Measurements from ENCODE around the gene LAMC1.
"Not testable (repeated sequence)": the region's sequence is repeated elsewhere in the genome, so short reads cannot be mapped to it uniquely, and the experiment has no call there.

The LAMC1 gene

DNA sequence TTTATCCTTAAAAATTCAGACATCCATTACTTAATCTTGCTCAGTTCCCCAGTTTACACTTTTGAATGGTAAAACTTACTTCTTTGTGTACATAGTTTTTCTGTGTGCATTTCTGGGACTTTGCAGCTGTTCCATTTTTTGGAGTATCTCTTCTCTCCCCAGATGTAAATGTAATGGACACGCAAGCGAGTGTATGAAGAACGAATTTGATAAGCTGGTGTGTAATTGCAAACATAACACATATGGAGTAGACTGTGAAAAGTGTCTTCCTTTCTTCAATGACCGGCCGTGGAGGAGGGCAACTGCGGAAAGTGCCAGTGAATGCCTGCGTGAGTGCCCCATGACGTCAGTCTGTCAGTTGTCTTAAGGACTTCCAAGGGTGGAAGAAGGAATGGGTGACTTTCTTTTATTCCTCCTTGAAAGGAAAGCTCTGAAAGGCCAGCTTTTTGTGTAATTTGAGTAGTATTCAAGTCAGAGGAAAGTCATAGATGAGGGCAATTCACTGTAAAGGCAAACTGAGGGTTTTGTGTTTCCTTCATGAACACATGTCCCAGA lies 87.2 kb downstream of the LAMC1 start:
- no peak for DNase-seq

DNA sequence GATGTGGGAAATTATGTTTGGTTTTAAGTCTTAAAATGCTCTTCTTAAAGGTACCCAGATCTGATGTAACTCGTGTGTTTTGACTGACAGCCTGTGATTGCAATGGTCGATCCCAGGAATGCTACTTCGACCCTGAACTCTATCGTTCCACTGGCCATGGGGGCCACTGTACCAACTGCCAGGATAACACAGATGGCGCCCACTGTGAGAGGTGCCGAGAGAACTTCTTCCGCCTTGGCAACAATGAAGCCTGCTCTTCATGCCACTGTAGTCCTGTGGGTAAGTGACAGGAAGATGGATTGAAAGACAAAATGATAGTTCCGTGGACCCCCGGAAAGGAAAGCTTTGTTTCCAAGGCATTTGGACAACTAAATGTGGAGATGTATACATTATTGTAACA lies 91.2 kb downstream of the LAMC1 start:
- no peak for DNase-seq

- DNase-seq = no peak
Measured at GRCh38 chr1:183116416-183116815, 93.2 kb downstream of the LAMC1 start.

DNA sequence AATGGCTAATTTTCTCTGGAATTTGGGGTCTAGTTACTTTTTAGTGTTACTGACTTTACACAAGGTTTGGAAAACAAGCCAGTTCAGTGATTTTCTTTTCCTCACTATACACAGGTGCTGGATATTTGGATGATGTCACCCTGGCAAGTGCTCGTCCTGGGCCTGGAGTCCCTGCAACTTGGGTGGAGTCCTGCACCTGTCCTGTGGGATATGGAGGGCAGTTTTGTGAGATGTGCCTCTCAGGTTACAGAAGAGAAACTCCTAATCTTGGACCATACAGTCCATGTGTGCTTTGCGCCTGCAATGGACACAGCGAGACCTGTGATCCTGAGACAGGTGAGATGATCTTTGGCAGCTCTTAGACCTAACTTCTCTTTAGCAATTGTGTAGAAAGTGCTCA lies 98.4 kb downstream of the LAMC1 start:
- no peak for DNase-seq

DNA sequence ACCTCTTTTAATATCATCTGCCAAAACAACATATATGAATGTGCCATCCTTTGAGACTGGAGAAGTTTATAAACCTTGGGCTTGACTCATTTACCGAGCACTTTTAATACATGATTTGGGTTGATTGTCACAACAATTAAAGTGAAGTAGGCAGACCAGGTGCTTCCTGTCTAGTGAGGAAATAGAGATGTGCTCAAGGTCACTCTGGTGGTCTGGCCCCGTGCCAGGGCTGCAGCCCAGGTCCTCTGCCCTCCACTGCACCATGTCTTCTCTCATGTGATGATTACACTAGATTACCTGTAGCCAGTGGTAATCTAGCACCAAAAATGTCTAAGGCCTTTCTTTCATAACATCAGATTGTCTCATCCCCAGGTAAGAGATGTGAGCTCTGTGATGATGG lies 101.0 kb downstream of the LAMC1 start:
- DNase-seq = peak; percentile 32

- DNase-seq = no peak
Measured at GRCh38 chr1:183125279-183125999, 102.2 kb downstream of the LAMC1 start.

GRCh38 chr1:183126000-183126366 lies 102.8 kb downstream of the LAMC1 start:
- no peak for DNase-seq

DNA sequence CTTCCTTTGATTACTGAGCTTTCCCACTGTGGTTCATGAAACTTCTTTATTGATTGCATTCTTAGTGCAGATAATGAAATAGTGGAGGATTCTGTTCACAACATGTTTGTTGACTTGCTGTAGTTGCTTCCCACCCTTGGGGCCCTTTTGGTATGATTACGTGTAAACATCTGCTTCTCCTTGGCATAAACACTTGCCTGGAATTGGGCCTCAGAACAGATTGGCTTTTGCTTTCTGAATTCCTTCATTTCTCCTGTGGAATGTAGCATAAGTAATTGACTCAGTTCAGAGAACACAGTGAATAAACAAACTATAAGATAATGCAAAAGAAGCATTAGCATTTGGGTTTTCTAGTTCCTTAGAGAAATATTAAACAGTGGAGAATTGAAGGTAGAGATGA lies 103.3 kb downstream of the LAMC1 start:
- DNase-seq = no peak

DNA sequence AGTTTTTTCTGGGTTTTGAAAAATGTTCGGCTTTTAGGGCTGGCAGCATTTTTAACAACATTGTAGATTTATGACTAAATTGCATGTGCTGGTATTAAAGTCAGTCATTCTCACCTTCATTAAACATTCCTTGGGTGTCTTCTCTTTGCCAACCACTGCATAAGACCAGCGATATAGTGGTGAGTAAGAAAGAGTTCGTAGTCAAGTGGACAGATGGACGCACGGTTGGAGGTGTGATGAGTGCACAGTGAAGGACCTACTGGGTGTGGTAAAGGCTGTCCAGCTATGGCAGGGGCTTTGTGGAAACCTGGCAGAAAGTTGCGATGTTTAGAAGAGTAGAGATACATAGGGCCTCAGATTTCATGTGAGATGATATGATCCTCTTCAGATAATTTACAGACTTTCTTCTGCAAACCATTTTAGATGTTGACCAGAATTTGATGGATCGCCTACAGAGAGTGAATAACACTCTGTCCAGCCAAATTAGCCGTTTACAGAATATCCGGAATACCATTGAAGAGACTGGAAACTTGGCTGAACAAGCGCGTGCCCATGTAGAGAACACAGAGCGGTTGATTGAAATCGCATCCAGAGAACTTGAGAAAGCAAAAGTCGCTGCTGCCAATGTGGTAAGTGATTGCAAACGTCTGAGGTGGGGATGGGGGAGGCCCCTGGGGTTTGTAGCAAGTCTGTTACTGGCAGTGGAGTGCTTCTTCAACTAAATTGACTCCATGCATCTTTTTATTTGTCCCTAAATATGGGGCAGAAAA lies 106.9 kb downstream of the LAMC1 start:
- no peak for DNase-seq

DNA sequence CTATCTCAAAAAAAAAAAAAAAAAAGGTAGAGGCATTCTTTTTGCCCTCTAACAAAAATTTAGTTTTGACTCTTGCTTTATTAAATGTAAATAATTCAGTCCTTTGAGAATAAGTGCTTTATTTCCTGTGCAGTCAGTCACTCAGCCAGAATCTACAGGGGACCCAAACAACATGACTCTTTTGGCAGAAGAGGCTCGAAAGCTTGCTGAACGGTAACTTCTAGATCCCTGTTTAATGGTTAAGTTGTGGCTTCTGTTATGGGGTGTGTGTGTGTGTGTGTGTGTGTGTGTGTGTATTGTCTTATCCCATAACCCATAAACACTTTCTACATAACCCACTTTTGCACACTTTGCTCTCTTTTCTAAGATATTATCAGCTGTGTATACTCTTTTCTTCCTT lies 107.9 kb downstream of the LAMC1 start:
- DNase-seq = no peak

DNA sequence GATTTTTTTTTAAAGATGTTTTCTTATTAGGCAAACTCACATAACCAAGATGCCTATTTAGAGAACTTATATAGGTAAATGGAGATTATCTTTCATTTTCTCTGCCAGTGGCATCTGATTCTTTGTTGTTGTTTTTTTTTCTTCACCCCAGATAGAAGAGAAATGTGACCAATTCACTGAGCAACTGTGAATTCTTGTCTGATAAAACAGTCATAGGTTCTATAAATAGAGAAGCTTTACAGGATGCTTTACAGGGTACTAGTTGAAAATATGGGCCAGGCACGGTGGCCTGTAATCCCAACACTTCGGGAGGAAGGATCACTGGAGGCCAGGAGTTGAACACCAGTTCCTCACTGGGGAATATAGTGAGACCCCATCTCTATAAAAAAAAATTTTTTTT lies 112.1 kb downstream of the LAMC1 start:
- no peak for DNase-seq

GRCh38 chr1:183137782-183138181 lies 114.6 kb downstream of the LAMC1 start:
- DNase-seq = no peak

- DNase-seq = no peak
Measured at GRCh38 chr1:183138301-183138700, 115.1 kb downstream of the LAMC1 start.

DNA sequence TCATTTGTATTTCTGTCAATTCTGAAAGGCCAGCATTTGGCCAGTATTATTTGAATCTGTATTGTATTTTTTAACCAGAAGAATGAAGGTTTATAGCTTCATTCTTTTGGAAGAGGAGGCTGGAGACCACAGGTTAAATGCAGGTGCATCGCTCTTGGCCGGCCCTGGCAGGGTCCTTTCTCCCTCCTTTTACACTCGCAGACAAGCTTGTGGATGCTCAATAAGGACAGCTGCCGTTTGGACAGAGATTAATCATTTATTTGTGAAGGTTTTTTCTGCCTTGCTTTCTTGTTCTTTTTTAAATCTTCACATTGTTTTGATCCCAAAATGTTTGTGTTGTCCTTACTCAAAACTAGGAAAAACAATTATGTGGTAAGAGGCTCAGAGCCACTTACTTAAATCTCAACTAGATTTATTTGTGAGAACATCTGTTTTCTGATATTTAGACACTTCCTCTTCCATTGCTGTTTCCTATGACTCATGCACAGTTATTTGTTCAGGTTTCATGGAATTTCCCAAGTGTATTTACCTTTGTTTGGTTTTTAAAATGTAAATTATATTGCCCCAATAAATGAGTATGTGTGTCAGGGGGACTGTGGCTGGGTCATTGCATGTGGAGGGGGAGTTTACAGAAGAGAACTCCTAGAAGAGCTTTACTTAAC lies 116.2 kb downstream of the LAMC1 start:
- no peak for DNase-seq

DNA sequence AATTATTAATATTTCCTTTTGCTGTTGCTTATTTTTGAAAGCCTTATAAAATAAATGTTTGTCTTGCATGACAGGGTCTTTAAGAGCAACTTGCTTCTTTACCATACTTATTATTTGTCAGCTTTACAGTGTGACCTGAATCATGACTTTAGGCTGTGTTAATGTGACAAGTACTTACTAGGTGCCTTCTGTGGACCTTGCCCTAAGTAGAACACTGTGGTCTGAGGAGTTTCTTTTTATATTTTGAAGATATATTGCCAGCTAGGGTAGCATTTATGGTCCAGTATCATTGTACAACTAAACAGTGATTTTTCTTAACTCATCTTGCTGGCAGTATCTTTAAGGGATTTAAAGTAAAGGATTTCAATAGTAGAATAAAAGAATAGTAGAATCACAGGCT lies 117.4 kb downstream of the LAMC1 start:
- DNase-seq = no peak

DNA sequence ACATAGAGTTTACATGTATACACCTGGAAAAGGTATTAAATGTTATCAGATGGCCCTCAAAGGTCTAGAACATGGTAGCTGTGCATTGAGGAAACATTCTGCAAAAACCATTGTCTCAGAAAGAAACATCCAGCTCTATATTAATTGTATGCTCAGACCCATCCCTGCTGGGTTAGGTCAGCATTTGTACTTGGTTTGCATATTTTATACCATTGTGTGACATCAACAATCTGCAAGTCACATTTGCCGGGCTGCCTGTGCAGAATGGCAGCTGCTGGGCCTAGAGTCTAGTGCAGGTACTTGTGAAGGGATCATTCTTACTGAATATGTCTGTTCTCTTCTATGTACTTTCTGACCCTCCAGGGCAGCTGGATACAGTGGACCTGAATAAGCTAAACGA lies 119.0 kb downstream of the LAMC1 start:
- DNase-seq = no peak

GRCh38 chr1:183143576-183144315 lies 120.5 kb downstream of the LAMC1 start:
- DNase-seq = no peak

GRCh38 chr1:183144752-183145151 lies 121.5 kb downstream of the LAMC1 start:
- no peak for DNase-seq

DNA sequence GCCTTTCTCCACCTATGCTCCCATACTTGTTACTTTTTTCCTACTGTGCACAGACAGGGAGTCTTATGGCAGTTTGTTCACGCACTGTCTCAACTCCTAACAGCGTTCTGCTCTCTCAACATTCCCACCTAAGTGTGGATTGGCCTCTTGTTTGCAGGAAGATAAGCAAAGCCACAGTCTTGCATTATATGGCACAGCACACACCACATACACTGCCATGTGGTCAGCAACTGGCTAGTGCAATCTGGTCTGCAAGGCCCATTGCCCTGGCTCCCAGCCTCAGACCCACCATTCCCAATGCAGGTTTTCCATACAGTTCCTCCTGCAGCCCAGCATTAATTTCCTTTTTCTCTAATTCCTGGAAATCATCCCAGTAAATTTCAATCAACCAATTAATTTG lies 124.5 kb downstream of the LAMC1 start:
- no peak for DNase-seq

- DNase-seq = no peak
Measured at GRCh38 chr1:183148599-183148998, 125.4 kb downstream of the LAMC1 start.

GRCh38 chr1:183149273-183149672 lies 126.1 kb downstream of the LAMC1 start:
- no peak for DNase-seq

GRCh38 chr1:183150032-183150431 lies 126.8 kb downstream of the LAMC1 start:
- DNase-seq = not testable (repeated sequence)

GRCh38 chr1:183150445-183150844 lies 127.2 kb downstream of the LAMC1 start:
- DNase-seq = no peak

Measured in NCI-H1105 (cell line).